Activated CD4-positive, alpha-beta T cell treated with anti-CD3 and anti-CD28 coated beads for 36 hours (primary cell): Measurements from ENCODE around the gene TAF11L8. TPM values are rescaled to one million over a fixed set of nuclear protein-coding genes. Genes with fewer than 3 reads are reported as not detected.
"Not testable (repeated sequence)": the region's sequence is repeated elsewhere in the genome, so short reads cannot be mapped to it uniquely, and the experiment has no call there.

ENCODE experiments used
- ATAC-seq: fragments of 200-7000 bp; cut with Tn5 transposase; one replicate; pipeline ENCODE4 v1.10.0; 2021; ENCODE audit warnings: mild to moderate bottlenecking, moderate library complexity
- CTCF ChIA-PET: fragments of 350-600 bp; sonication (Branson Sonifier 250); formaldehyde crosslinking; loops from one replicate; lab custom pipeline; 2021; ENCODE audit warnings: antibody characterized with exemption; lab: Charles Lee
- POLR2A ChIA-PET: fragments of 350-600 bp; sonication (Branson Sonifier 250); formaldehyde crosslinking; loops from one replicate; lab custom pipeline; 2021; ENCODE audit warnings: antibody characterized with exemption, inconsistent platforms; lab: Charles Lee
- DNase-seq: peaks from one replicate; pipeline ENCODE4 v3.0.0-alpha.2; 2020
- H3K27ac Mint-ChIP-seq: one replicate; pipeline ENCODE4 v1.8.0; 2021; ENCODE audit warnings: mixed read lengths
- H3K27me3 Mint-ChIP-seq: one replicate; pipeline ENCODE4 v1.8.0; 2021; ENCODE audit warnings: mixed read lengths
- H3K36me3 Mint-ChIP-seq: one replicate; pipeline ENCODE4 v1.8.0; 2021; ENCODE audit warnings: low read depth, mixed read lengths
- H3K4me1 Mint-ChIP-seq: one replicate; pipeline ENCODE4 v1.8.0; 2021; ENCODE audit warnings: mixed read lengths
- H3K4me3 Mint-ChIP-seq: one replicate; pipeline ENCODE4 v1.8.0; 2021; ENCODE audit warnings: mild to moderate bottlenecking, moderate library complexity, mixed read lengths
- H3K9me3 Mint-ChIP-seq: one replicate; pipeline ENCODE4 v1.8.0; 2021; ENCODE audit warnings: low read depth, mixed read lengths
- intact Hi-C, 2 experiments: fragments of 100-400 bp; cut with DNase I in 1 of 2; cut with micrococcal nuclease in 1 of 2; formaldehyde crosslinking; loops; one replicate each; pipeline versions ENCODE4 v1.14.2 to v1.15.1; 2022 to 2024; cut with DNase I, micrococcal nuclease
- total RNA-seq, 2 experiments: library from RNA; stranded (reverse); gene quantifications; one replicate each; pipeline ENCODE4 v1.2.3, GENCODE V29; 2021

TAF11L8 gene
- total RNA-seq, result not detected

DNA sequence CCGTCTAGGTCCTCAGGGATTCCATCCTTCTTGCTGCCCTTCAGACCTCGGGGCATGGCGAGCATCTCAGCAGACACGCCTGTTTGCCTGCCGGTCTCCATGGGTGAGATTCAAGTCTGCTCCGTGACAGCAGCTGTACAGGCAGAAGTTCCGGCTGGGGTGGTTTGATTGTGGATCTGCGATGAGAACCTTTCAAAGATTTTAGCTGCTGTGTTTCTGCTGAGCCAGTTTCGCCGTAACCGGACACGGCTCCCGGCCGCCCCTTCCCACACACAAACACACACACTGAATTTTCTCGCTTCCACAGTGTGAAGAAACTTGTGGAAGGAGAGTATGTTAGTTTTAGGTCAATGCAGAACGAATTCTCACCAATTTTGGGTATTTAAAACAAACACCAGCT is at the start of gene TAF11L8:
TSS of gene TAF11L8 (minus strand) at position 101 of the 400 bp plus-strand sequence.
- H3K4me1 Mint-ChIP-seq, H3K4me3 Mint-ChIP-seq, H3K27ac Mint-ChIP-seq, POLR2A ChIA-PET, intact Hi-C loops, DNase-seq, H3K36me3 Mint-ChIP-seq, H3K27me3 Mint-ChIP-seq, ATAC-seq, CTCF ChIA-PET, H3K9me3 Mint-ChIP-seq: not testable (repeated sequence)

DNA sequence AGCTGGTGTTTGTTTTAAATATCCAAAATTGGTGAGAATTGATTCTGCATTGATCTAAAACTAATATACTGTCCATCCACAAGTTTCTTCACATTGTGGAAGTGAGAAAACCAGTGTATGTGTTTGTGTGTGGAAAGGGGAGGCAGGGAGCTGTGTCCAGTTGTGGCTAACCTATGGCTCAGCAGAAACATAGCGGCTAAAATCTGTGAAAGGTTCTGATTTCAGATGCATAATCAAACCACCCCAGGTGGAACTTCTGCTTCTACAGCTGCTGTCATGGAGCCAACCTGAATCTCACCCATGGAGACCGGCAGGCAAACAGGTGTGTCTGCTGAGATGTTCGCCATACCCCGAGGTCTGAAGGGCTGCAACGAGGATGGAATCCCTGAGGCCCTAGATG is 43.4 kb upstream of the TAF11L8 start, which contains the start of gene TAF11L14:
TSS of gene TAF11L14 (plus strand) at position 301 of the 400 bp plus-strand sequence.
- no peaks in the 10 kb centered on the region for H3K4me1 Mint-ChIP-seq
- no peak within 1 kb of the TSS for H3K27ac Mint-ChIP-seq
- H3K36me3 Mint-ChIP-seq, result no peaks in the 10 kb centered on the region
- intact Hi-C loops, result no loop called here
- ChIA-PET POLR2A (no interaction called here), CTCF (no interaction called here)
- no peak for ATAC-seq
- no peak for DNase-seq
- H3K27me3 Mint-ChIP-seq, result no peaks in the 10 kb centered on the region
- H3K9me3 Mint-ChIP-seq, result no peaks in the 10 kb centered on the region
- no peak within 1 kb of the TSS for H3K4me3 Mint-ChIP-seq

DNA sequence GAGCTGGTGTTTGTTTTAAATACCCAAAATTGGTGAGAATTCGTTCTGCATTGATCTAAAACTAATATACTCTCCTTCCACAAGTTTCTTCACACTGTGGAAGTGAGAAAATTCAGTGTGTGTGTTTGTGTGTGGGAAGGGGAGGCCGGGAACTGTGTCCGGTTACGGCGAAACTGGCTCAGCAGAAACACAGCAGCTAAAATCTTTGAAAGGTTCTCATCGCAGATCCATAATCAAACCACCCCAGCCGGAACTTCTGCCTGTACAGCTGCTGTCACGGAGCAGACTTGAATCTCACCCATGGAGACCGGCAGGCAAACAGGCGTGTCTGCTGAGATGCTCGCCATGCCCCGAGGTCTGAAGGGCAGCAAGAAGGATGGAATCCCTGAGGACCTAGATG is 41.0 kb upstream of the TAF11L8 start, which contains the start of gene TAF11L13:
TSS of gene TAF11L13 (plus strand) at position 301 of the 400 bp plus-strand sequence.
- H3K27me3 Mint-ChIP-seq, CTCF ChIA-PET, POLR2A ChIA-PET, H3K36me3 Mint-ChIP-seq, H3K27ac Mint-ChIP-seq, intact Hi-C loops, H3K9me3 Mint-ChIP-seq, ATAC-seq, H3K4me3 Mint-ChIP-seq, H3K4me1 Mint-ChIP-seq, DNase-seq: not testable (repeated sequence)

DNA sequence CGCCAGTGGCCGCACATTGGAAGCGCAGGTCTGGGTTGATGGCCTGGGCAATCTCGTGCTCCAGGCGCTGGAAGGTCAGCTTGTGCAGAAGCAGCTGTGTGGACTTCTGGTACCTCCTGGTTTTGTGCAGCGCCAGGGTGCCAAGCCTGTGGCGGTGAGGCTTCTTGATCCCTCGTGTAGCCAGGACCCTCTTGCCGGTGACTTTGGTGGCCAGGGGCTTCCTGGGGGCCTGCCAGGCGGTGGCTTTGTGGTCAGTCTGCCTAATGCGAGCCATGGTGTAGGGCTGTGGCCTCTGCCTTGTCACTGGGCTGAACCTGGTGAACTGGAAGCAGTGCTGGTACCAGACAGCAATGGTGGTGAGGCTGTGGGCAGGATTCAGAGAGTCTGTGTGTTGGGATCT is 34.9 kb upstream of the TAF11L8 start:
- peaks cover 4% of the 10 kb centered on the region for H3K9me3 Mint-ChIP-seq
- H3K4me1 Mint-ChIP-seq, result no peaks in the 10 kb centered on the region
- ATAC-seq, result no peak
- no peak overlapping the region for H3K4me3 Mint-ChIP-seq
- no peaks in the 10 kb centered on the region for H3K27me3 Mint-ChIP-seq
- DNase-seq, result no peak
- no peaks in the 10 kb centered on the region for H3K36me3 Mint-ChIP-seq
- CTCF ChIA-PET, result no interaction called here
- no peak overlapping the region for H3K27ac Mint-ChIP-seq
- intact Hi-C loops, result no loop called here
- POLR2A ChIA-PET, result no interaction called here

DNA sequence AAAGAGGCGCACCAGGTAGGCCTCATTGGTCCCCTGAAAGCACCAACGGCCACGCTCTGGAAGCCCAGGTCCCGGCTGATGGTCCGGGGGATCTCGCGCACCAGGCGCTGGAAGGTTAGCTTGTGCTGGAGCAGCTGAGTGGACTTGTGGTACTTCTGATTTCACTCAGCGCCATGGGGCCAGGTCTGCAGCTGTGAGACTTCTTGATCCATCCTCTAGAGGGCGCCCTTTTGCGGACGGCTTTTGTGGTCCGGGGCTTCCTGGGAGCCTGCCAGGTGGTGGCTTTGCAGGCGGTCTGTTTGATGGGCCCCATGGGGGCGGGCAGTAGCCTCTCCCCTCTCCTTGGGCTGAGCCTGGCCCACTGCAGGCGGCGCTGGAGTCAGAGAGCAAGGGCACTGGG is 29.9 kb upstream of the TAF11L8 start:
- no peak overlapping the region for H3K27ac Mint-ChIP-seq
- ATAC-seq, result no peak
- ChIA-PET CTCF (no interaction called here), POLR2A (no interaction called here)
- no peak for DNase-seq
- H3K27me3 Mint-ChIP-seq, result no peaks in the 10 kb centered on the region
- H3K36me3 Mint-ChIP-seq, result no peaks in the 10 kb centered on the region
- H3K4me1 Mint-ChIP-seq, result no peaks in the 10 kb centered on the region
- H3K9me3 Mint-ChIP-seq, result peaks cover 4% of the 10 kb centered on the region
- H3K4me3 Mint-ChIP-seq, result no peak overlapping the region
- intact Hi-C loops, result no loop called here

DNA sequence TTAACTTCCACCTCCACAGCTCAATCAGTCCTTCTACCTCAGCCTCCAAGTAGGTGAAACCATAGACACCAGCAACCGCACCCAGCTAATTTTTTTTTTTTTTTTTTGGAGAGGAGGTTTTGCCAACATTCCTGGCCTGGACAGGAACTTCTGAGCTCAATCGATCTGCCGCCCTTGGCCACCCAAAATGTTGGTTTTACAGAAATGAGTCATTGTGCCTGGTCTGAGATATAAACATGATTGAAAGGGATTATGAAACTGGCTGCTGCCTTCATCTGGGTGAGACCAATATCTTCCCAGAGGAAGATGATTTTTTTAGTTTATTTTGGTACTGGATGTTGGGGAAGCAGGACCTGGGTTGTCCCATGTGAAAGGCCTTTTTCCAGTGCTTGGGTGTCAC is 28.6 kb upstream of the TAF11L8 start:
- H3K4me3 Mint-ChIP-seq, result no peak overlapping the region
- CTCF ChIA-PET, result no interaction called here
- no peaks in the 10 kb centered on the region for H3K36me3 Mint-ChIP-seq
- H3K4me1 Mint-ChIP-seq, result no peaks in the 10 kb centered on the region
- POLR2A ChIA-PET, result no interaction called here
- H3K27me3 Mint-ChIP-seq, result no peaks in the 10 kb centered on the region
- no peak for ATAC-seq
- DNase-seq, result no peak
- intact Hi-C loops, result no loop called here
- H3K27ac Mint-ChIP-seq, result no peak overlapping the region
- peaks cover 4% of the 10 kb centered on the region for H3K9me3 Mint-ChIP-seq

DNA sequence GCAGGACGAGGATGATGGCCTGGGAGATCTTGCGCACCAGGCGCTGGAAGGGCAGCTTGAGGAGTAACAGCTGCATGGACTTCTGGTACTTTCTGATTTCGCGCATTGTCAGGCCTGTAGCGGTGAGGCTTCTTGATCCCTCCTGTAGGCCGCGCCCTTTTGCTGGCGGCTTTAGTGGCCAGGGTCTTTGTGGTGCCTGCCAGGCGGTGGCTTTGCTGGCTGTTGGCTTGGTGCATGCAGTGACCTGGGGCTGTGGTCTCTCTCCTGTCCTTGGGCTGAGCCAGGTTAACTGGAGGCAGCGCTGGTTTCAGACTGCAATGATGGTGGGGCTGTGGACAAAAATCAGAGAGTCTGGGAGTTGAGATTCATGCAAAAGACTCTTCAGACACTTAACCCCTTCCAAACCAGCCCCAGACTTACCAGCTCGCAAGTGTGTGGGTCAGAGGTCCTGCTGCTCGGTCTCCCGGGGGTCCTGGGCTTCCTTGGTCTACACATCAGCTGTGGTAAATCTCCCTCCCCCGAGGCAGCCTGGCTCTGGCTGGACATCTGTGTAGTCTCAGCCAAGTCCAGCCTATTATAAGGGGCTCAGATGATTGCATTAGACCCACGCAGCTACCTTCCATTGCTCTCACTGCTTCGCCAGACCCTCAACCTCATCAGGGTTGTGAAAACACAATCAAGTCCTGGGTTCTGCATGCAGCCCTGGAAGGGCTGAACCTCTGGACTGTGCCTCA is 24.3 kb upstream of the TAF11L8 start:
- intact Hi-C loops, result no loop called here
- no peak overlapping the region for H3K4me3 Mint-ChIP-seq
- no peak overlapping the region for H3K27ac Mint-ChIP-seq
- peaks cover 3% of the 10 kb centered on the region for H3K9me3 Mint-ChIP-seq
- ChIA-PET CTCF (no interaction called here), POLR2A (no interaction called here)
- H3K36me3 Mint-ChIP-seq, result no peaks in the 10 kb centered on the region
- H3K27me3 Mint-ChIP-seq, result no peaks in the 10 kb centered on the region
- DNase-seq, result no peak
- ATAC-seq, result no peak
- H3K4me1 Mint-ChIP-seq, result no peaks in the 10 kb centered on the region

DNA sequence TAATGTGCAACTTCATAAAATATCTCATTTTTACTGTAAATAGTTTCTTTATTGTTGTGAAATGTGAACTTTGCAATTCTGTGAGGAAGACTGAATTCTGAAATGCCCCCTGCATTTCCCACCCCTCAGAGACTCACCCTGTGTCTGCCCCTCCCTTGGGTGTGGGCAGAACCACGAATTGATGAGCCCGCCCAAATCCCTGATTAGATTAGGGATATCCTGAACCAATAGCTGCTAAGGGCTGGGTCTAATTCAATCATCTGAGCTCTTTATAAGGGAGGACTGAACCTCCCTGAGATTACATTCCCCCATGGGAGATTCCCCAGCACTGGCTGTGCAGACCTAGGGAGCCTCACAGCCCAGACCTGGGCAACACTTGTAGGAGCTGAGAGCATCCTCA is 19.3 kb upstream of the TAF11L8 start, which contains the start of gene TAF11L12:
TSS of gene TAF11L12 (plus strand) at position 301 of the 400 bp plus-strand sequence.
- H3K9me3 Mint-ChIP-seq, H3K4me3 Mint-ChIP-seq, H3K27ac Mint-ChIP-seq, intact Hi-C loops, CTCF ChIA-PET, ATAC-seq, H3K27me3 Mint-ChIP-seq, H3K36me3 Mint-ChIP-seq, H3K4me1 Mint-ChIP-seq, DNase-seq: not testable (repeated sequence)
- POLR2A ChIA-PET, result interaction anchor here (0.7 kb wide), 1 partner anchor 40 kb away, joined by 3 read pairs; no protein-coding TSS in a partner anchor

DNA sequence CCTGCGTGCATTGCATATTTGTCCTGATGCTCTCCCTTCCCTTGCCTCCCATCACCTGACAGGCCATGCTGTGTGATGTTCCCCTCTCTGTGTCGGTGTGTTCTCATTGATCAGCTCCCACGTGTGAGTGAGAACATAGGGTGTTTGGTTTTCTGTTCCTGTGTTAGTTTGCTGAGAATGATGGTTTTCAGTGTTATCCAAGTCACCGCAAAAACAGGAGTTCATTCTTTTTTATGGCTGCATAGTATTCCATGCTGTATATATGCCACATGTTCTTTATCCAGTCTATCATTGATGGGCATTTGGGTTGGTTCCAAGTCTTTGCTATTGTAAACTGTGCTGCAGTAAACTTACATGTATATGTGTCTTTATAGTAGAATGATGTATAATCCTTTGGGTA is 16.7 kb upstream of the TAF11L8 start:
- H3K27ac Mint-ChIP-seq, H3K36me3 Mint-ChIP-seq, intact Hi-C loops, ATAC-seq, POLR2A ChIA-PET, H3K9me3 Mint-ChIP-seq, H3K4me3 Mint-ChIP-seq, H3K27me3 Mint-ChIP-seq, H3K4me1 Mint-ChIP-seq, DNase-seq, CTCF ChIA-PET: not testable (repeated sequence)

DNA sequence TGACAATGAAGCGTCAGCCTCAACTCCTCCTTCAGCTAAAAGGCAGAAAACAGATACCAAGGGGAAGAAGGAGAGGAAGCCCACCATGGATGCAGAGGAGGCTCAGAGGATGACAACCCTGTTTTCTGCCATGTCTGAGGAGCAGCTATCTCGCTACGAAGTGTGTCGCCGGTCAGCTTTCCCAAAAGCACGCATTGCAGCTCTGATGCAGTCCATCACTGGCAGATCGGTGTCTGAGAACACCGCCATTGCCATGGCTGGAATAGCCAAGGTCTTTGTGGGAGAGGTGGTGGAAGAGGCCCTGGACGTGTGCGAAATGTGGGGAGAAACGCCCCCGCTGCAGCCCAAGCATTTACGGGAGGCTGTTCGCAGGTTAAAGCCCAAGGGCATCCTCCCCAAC is 14.2 kb upstream of the TAF11L8 start:
- CTCF ChIA-PET, result no interaction called here

DNA sequence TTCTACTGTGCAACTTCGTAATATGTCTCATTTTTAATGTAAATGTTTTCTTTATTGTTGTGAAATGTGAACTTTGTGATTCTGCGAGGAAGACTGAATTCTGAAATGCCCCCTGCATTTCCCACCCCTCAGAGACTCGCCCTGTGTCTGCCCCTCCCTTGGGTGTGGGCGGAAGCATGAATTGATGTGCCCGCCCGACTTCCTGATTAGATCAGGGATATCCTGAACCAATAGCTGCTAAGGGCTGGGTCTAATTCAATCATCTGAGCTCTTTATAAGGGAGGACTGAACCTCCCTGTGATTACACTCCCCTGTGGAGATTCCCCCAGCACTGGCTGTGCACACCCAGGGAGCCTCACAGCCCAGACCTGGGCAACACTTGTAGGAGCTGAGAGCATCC is 13.1 kb upstream of the TAF11L8 start, which contains the start of gene TAF11L11:
TSS of gene TAF11L11 (plus strand) at position 304 of the 400 bp plus-strand sequence.
- ATAC-seq, CTCF ChIA-PET, H3K4me3 Mint-ChIP-seq, H3K4me1 Mint-ChIP-seq, H3K27ac Mint-ChIP-seq, H3K27me3 Mint-ChIP-seq, POLR2A ChIA-PET, H3K9me3 Mint-ChIP-seq, DNase-seq, H3K36me3 Mint-ChIP-seq, intact Hi-C loops: not testable (repeated sequence)

More for the DNA sequence above, 14.2 kb upstream of the TAF11L8 start:
- Mint-ChIP-seq H3K4me1 (no peaks in the 10 kb centered on the region), H3K27me3 (no peaks in the 10 kb centered on the region), H3K36me3 (no peaks in the 10 kb centered on the region), H3K9me3 (no peaks in the 10 kb centered on the region), H3K27ac (no peak overlapping the region), H3K4me3 (no peak overlapping the region)
- ATAC-seq (no peak), DNase-seq (no peak)
- intact Hi-C loops, result no loop called here
- POLR2A ChIA-PET, result no interaction called here

DNA sequence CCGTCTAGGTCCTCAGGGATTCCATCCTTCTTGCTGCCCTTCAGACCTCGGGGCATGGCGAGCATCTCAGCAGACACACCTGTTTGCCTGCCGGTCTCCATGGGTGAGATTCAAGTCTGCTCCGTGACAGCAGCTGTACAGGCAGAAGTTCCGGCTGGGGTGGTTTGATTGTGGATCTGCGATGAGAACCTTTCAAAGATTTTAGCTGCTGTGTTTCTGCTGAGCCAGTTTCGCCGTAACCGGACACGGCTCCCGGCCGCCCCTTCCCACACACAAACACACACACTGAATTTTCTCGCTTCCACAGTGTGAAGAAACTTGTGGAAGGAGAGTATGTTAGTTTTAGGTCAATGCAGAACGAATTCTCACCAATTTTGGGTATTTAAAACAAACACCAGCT is 7.0 kb upstream of the TAF11L8 start, which contains the start of gene TAF11L10:
TSS of gene TAF11L10 (minus strand) at position 101 of the 400 bp plus-strand sequence.
- H3K9me3 Mint-ChIP-seq, CTCF ChIA-PET: not testable (repeated sequence)

More for the DNA sequence above, 7.0 kb upstream of the TAF11L8 start, which contains the start of gene TAF11L10:
- H3K27me3 Mint-ChIP-seq, H3K27ac Mint-ChIP-seq, POLR2A ChIA-PET, ATAC-seq, H3K36me3 Mint-ChIP-seq, intact Hi-C loops, H3K4me3 Mint-ChIP-seq, H3K4me1 Mint-ChIP-seq, DNase-seq: not testable (repeated sequence)
